Keratinocyte (primary cell): Measurements from ENCODE around the gene CTNNBL1. TPM values are rescaled to one million over a fixed set of nuclear protein-coding genes. Genes with fewer than 3 reads are reported as not detected.

Experiments
- DNase-seq: peaks from one replicate; pipeline ENCODE4 v3.0.0-alpha.2; 2011; ENCODE audit warnings: low read depth, missing footprints, low spot score
- FAIRE-seq: peaks from 2 replicates; lab custom pipeline; 2011; peaks lifted over from hg19 to GRCh38; lab: Jason Lieb, UNC
- H2AFZ ChIP-seq: 2 replicates; pipeline ENCODE4 v1.6.0; 2012; ENCODE audit warnings: low read length, control low read depth, inconsistent platforms; ENCODE audit not compliant: control insufficient read depth
- H3K27ac ChIP-seq: 2 replicates; pipeline ENCODE4 v1.5.1; 2011; ENCODE audit warnings: low read length; ENCODE audit not compliant: control insufficient read depth, insufficient read depth
- H3K27me3 ChIP-seq: 3 replicates; pipeline ENCODE4 v1.6.0; 2011; ENCODE audit warnings: low read length; ENCODE audit not compliant: control insufficient read depth, insufficient read depth; ENCODE audit errors: extremely low read depth
- H3K36me3 ChIP-seq, 2 experiments: 2 replicates in 1 of 2; 3 replicates in 1 of 2; pipeline ENCODE4 v1.5.1; 2011; ENCODE audit warnings: low read length in 2 of 2, mild to moderate bottlenecking in 1 of 2; ENCODE audit not compliant: control insufficient read depth in 2 of 2, insufficient read depth in 2 of 2; ENCODE audit errors: extremely low read depth in 1 of 2
- H3K4me1 ChIP-seq: 3 replicates; pipeline ENCODE4 v1.5.1; 2011; ENCODE audit warnings: low read length; ENCODE audit not compliant: control insufficient read depth, insufficient read depth; ENCODE audit errors: extremely low read depth
- H3K4me2 ChIP-seq: 3 replicates; pipeline ENCODE4 v1.6.0; 2011; ENCODE audit warnings: low read depth, low read length; ENCODE audit not compliant: control insufficient read depth, insufficient read depth; ENCODE audit errors: extremely low read depth
- H3K4me3 ChIP-seq, 3 experiments: fragments of 200-600 bp in 1 of 3; sonication (generic) in 1 of 3; 2 replicates in 2 of 3; 3 replicates in 1 of 3; pipeline ENCODE4 v1.5.1; 2011 to 2016; ENCODE audit warnings: low read length in 3 of 3, mild to moderate bottlenecking in 3 of 3, control low read depth in 2 of 3, inconsistent platforms in 1 of 3, low read depth in 1 of 3, mixed read lengths in 1 of 3, mixed run types in 1 of 3, moderate library complexity in 1 of 3; ENCODE audit not compliant: control insufficient read depth in 2 of 3, insufficient read depth in 2 of 3; ENCODE audit errors: extremely low read depth in 1 of 3
- H3K79me2 ChIP-seq: 2 replicates; pipeline ENCODE4 v1.6.0; 2012; ENCODE audit warnings: low read length; ENCODE audit not compliant: control insufficient read depth, insufficient read depth
- H3K9ac ChIP-seq: 3 replicates; pipeline ENCODE4 v1.6.0; 2011; ENCODE audit warnings: low read length; ENCODE audit not compliant: control insufficient read depth, insufficient read depth; ENCODE audit errors: extremely low read depth
- H3K9me1 ChIP-seq: 3 replicates; pipeline ENCODE4 v1.6.0; 2011; ENCODE audit warnings: low read length; ENCODE audit not compliant: control insufficient read depth, insufficient read depth; ENCODE audit errors: extremely low read depth
- H3K9me3 ChIP-seq: 2 replicates; pipeline ENCODE4 v1.5.1; 2012; ENCODE audit warnings: low read depth, low read length; ENCODE audit not compliant: control insufficient read depth
- H4K20me1 ChIP-seq: 3 replicates; pipeline ENCODE4 v1.6.0; 2011; ENCODE audit warnings: low read length; ENCODE audit not compliant: control insufficient read depth, insufficient read depth; ENCODE audit errors: extremely low read depth
- CTCF ChIP-seq, 3 experiments: IDR thresholded peaks in 1 of 3; conservative IDR thresholded peaks in 1 of 3; optimal IDR thresholded peaks in 1 of 3; 2 replicates in 2 of 3; 3 replicates in 1 of 3; pipeline versions ENCODE3 to v1.5.1; 2011; ENCODE audit warnings: low read length in 3 of 3, mild to moderate bottlenecking in 3 of 3, moderate library complexity in 2 of 3, control low read depth in 1 of 3, inconsistent platforms in 1 of 3; ENCODE audit not compliant: insufficient read depth in 2 of 3; ENCODE audit errors: extremely low read depth in 1 of 3
- EZH2 ChIP-seq: IDR thresholded peaks from one replicate; pipeline ENCODE4 v1.6.1; 2012; ENCODE audit warnings: inconsistent platforms, mild to moderate bottlenecking, low read length, moderate library complexity
- dilution Hi-C: fragments of 300-500 bp; cut with MboI; formaldehyde crosslinking; loops from one replicate; pipeline ENCODE4 v1.7.0; 2020; ENCODE audit warnings: low sequenced_read_pairs; ENCODE audit not compliant: extremely low pct_ligation_motif_present
- polyA plus RNA-seq, 5 experiments: library from polyadenylated mRNA; depleted of rRNA in 3 of 5; stranded (reverse) in 3 of 5; stranded (forward) in 1 of 5; unstranded in 1 of 5; fragments of >200 nt; gene quantifications; 1 replicate in 1 of 5; 2 replicates in 3 of 5; 3 replicates in 1 of 5; pipeline versions ENCODE4 v1.2.1 to v1.2.3, GENCODE V29; 2011 to 2012; ENCODE audit warnings: missing spikeins in 2 of 5, low read depth in 1 of 5, low replicate concordance in 1 of 5

The CTNNBL1 gene
- polyA plus RNA-seq, 1 donor (not counting 4 experiments of a cell fraction or from before 2014, with no cell fraction given), result 37.0 TPM

- H3K9ac ChIP-seq, result no peak overlapping the region
- no peaks in the 10 kb centered on the region for H4K20me1 ChIP-seq
- H3K4me3 ChIP-seq, result no peak overlapping the region
- no peaks in the 10 kb centered on the region for H3K27me3 ChIP-seq
- TF ChIP-seq CTCF (optimal IDR thresholded peaks at IDR 0.05 in 1 of 3, IDR thresholded peaks at IDR 0.05 in 1 of 3, conservative IDR thresholded peaks at IDR 0.05 in 1 of 3; ENCODE audit: extremely low read depth in 1 of 3, insufficient read depth in 2 of 3, low read length in 3 of 3), result no peak
- TF ChIP-seq EZH2, result no peak
- no peak overlapping the region for H3K4me2 ChIP-seq
- H3K27ac ChIP-seq, result no peak overlapping the region
- dilution Hi-C loops, result no loop called here
- no peaks in the 10 kb centered on the region for H3K79me2 ChIP-seq
- DNase-seq, result no peak
- H3K9me1 ChIP-seq, result no peaks in the 10 kb centered on the region
- no peak overlapping the region for H2AFZ ChIP-seq
- H3K36me3 ChIP-seq, result peaks cover 0 to 8% of the 10 kb centered on the region in 2 experiments
- H3K4me1 ChIP-seq, result no peaks in the 10 kb centered on the region
- FAIRE-seq, result no peak
- no peaks in the 10 kb centered on the region for H3K9me3 ChIP-seq
Observed at GRCh38 chr20:37796121-37796520, 102.3 kb downstream of the CTNNBL1 start.

GRCh38 chr20:37796733-37797132, 102.9 kb downstream of the CTNNBL1 start:
- no peaks in the 10 kb centered on the region for H4K20me1 ChIP-seq
- no peak overlapping the region for H3K27ac ChIP-seq
- TF ChIP-seq EZH2 (no peak), CTCF (optimal IDR thresholded peaks at IDR 0.05 in 1 of 3, IDR thresholded peaks at IDR 0.05 in 1 of 3, conservative IDR thresholded peaks at IDR 0.05 in 1 of 3; ENCODE audit: extremely low read depth in 1 of 3, insufficient read depth in 2 of 3, low read length in 3 of 3) (no peak)
- H3K9me3 ChIP-seq, result no peaks in the 10 kb centered on the region
- H2AFZ ChIP-seq, result no peak overlapping the region
- no peak for DNase-seq
- H3K79me2 ChIP-seq, result no peaks in the 10 kb centered on the region
- H3K4me2 ChIP-seq, result no peak overlapping the region
- no peaks in the 10 kb centered on the region for H3K4me1 ChIP-seq
- no peak overlapping the region for H3K4me3 ChIP-seq
- H3K27me3 ChIP-seq, result no peaks in the 10 kb centered on the region
- dilution Hi-C loops, result no loop called here
- no peaks in the 10 kb centered on the region for H3K9me1 ChIP-seq
- no peak for FAIRE-seq
- no peak overlapping the region for H3K9ac ChIP-seq
- H3K36me3 ChIP-seq, result peaks cover 0 to 8% of the 10 kb centered on the region in 2 experiments
